Measurements from ENCODE around the gene CD151.

CD151 gene

GRCh38 chr11:847876-848275 is 15.1 kb downstream of the CD151 start:
- in situ Hi-C loops (cut with HindIII; ENCODE audit: low pct_unique_long_range_greater_than_20kb, low sequenced_read_pairs), result no loop called here
- no peak for TF ChIP-seq JUND (IDR thresholded peaks at IDR 0.05; ENCODE audit: low read depth)
- DNase-seq (ENCODE audit: low read depth in 1 of 2, low spot score in 1 of 2), result no peak

GRCh38 chr11:848380-848931 is 15.7 kb downstream of the CD151 start:
- TF ChIP-seq JUND (IDR thresholded peaks at IDR 0.05; ENCODE audit: low read depth), result no peak
- peak in 1 of 2 experiments; percentile 88 for DNase-seq (ENCODE audit: low read depth in 1 of 2, low spot score in 1 of 2)
- in situ Hi-C loops (cut with HindIII; ENCODE audit: low pct_unique_long_range_greater_than_20kb, low sequenced_read_pairs), result no loop called here

- DNase-seq (ENCODE audit: low read depth in 1 of 2, low spot score in 1 of 2), result no peak
- in situ Hi-C loops (cut with HindIII; ENCODE audit: low pct_unique_long_range_greater_than_20kb, low sequenced_read_pairs), result no loop called here
Measured at GRCh38 chr11:849104-849824, 16.5 kb downstream of the CD151 start.

GRCh38 chr11:849951-850774 is 17.4 kb downstream of the CD151 start:
- no peak for TF ChIP-seq JUND (IDR thresholded peaks at IDR 0.05; ENCODE audit: low read depth)
- in situ Hi-C loops (cut with HindIII; ENCODE audit: low pct_unique_long_range_greater_than_20kb, low sequenced_read_pairs), result no loop called here
- DNase-seq (ENCODE audit: low read depth in 1 of 2, low spot score in 1 of 2), result no peak

More at GRCh38 chr11:849104-849824, 16.5 kb downstream of the CD151 start:
- no peak for TF ChIP-seq JUND (IDR thresholded peaks at IDR 0.05; ENCODE audit: low read depth)

GRCh38 chr11:850775-851763 is 18.3 kb downstream of the CD151 start:
- DNase-seq (ENCODE audit: low read depth in 1 of 2, low spot score in 1 of 2), result no peak
- TF ChIP-seq JUND (IDR thresholded peaks at IDR 0.05; ENCODE audit: low read depth), result no peak
- in situ Hi-C loops (cut with HindIII; ENCODE audit: low pct_unique_long_range_greater_than_20kb, low sequenced_read_pairs), result no loop called here

- TF ChIP-seq JUND (IDR thresholded peaks at IDR 0.05; ENCODE audit: low read depth), result no peak
- no peak for DNase-seq (ENCODE audit: low read depth in 1 of 2, low spot score in 1 of 2)
- in situ Hi-C loops (cut with HindIII; ENCODE audit: low pct_unique_long_range_greater_than_20kb, low sequenced_read_pairs), result no loop called here
Measured at GRCh38 chr11:852762-853161, 20.0 kb downstream of the CD151 start.

GRCh38 chr11:853682-854448 is 21.1 kb downstream of the CD151 start:
- no peak for TF ChIP-seq JUND (IDR thresholded peaks at IDR 0.05; ENCODE audit: low read depth)
- in situ Hi-C loops (cut with HindIII; ENCODE audit: low pct_unique_long_range_greater_than_20kb, low sequenced_read_pairs), result no loop called here
- no peak for DNase-seq (ENCODE audit: low read depth in 1 of 2, low spot score in 1 of 2)

- no peak for TF ChIP-seq JUND (IDR thresholded peaks at IDR 0.05; ENCODE audit: low read depth)
- DNase-seq (ENCODE audit: low read depth in 1 of 2, low spot score in 1 of 2), result no peak
- in situ Hi-C loops (cut with HindIII; ENCODE audit: low pct_unique_long_range_greater_than_20kb, low sequenced_read_pairs), result no loop called here
Measured at GRCh38 chr11:854601-855329, 22.0 kb downstream of the CD151 start.

GRCh38 chr11:855330-855674 is 22.6 kb downstream of the CD151 start:
- no peak for TF ChIP-seq JUND (IDR thresholded peaks at IDR 0.05; ENCODE audit: low read depth)
- no peak for DNase-seq (ENCODE audit: low read depth in 1 of 2, low spot score in 1 of 2)
- in situ Hi-C loops (cut with HindIII; ENCODE audit: low pct_unique_long_range_greater_than_20kb, low sequenced_read_pairs), result no loop called here

- in situ Hi-C loops (cut with HindIII; ENCODE audit: low pct_unique_long_range_greater_than_20kb, low sequenced_read_pairs), result no loop called here
- no peak for DNase-seq (ENCODE audit: low read depth in 1 of 2, low spot score in 1 of 2)
- no peak for TF ChIP-seq JUND (IDR thresholded peaks at IDR 0.05; ENCODE audit: low read depth)
Measured at GRCh38 chr11:855796-856195, 23.0 kb downstream of the CD151 start.

- in situ Hi-C loops (cut with HindIII; ENCODE audit: low pct_unique_long_range_greater_than_20kb, low sequenced_read_pairs), result no loop called here
- TF ChIP-seq JUND (IDR thresholded peaks at IDR 0.05; ENCODE audit: low read depth), result no peak
- no peak for DNase-seq (ENCODE audit: low read depth in 1 of 2, low spot score in 1 of 2)
Measured at GRCh38 chr11:856397-856796, 23.6 kb downstream of the CD151 start.

Measured in T47D (cell line).